ENCODE data around the gene EPN2.

GRCh38 chr17:19377602-19378415 lies 140.6 kb downstream of the EPN2 start:
- no peak for TF ChIP-seq EZH2 (IDR thresholded peaks at IDR 0.05; ENCODE audit: borderline replicate concordance, insufficient read depth, low read length, poor library complexity, severe bottlenecking)
- TF ChIP-seq TAF1 (IDR thresholded peaks at IDR 0.05; ENCODE audit: low read depth), result peak; percentile 79
- TF ChIP-seq, protein P1, sequence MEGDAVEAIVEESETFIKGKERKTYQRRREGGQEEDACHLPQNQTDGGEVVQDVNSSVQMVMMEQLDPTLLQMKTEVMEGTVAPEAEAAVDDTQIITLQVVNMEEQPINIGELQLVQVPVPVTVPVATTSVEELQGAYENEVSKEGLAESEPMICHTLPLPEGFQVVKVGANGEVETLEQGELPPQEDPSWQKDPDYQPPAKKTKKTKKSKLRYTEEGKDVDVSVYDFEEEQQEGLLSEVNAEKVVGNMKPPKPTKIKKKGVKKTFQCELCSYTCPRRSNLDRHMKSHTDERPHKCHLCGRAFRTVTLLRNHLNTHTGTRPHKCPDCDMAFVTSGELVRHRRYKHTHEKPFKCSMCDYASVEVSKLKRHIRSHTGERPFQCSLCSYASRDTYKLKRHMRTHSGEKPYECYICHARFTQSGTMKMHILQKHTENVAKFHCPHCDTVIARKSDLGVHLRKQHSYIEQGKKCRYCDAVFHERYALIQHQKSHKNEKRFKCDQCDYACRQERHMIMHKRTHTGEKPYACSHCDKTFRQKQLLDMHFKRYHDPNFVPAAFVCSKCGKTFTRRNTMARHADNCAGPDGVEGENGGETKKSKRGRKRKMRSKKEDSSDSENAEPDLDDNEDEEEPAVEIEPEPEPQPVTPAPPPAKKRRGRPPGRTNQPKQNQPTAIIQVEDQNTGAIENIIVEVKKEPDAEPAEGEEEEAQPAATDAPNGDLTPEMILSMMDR (IDR thresholded peaks at IDR 0.05; ENCODE audit: poor library complexity, severe bottlenecking), result peak; percentile 51
- TF ChIP-seq POLR2AphosphoS5 (IDR thresholded peaks at IDR 0.05), result peak; percentile 59
- peak; percentile 45 for TF ChIP-seq EP300 (conservative IDR thresholded peaks at IDR 0.05; ENCODE audit: poor library complexity, severe bottlenecking)
- TF ChIP-seq MXI1 (conservative IDR thresholded peaks at IDR 0.05; ENCODE audit: poor library complexity, severe bottlenecking), result peak; percentile 58
- TF ChIP-seq, protein P2, sequence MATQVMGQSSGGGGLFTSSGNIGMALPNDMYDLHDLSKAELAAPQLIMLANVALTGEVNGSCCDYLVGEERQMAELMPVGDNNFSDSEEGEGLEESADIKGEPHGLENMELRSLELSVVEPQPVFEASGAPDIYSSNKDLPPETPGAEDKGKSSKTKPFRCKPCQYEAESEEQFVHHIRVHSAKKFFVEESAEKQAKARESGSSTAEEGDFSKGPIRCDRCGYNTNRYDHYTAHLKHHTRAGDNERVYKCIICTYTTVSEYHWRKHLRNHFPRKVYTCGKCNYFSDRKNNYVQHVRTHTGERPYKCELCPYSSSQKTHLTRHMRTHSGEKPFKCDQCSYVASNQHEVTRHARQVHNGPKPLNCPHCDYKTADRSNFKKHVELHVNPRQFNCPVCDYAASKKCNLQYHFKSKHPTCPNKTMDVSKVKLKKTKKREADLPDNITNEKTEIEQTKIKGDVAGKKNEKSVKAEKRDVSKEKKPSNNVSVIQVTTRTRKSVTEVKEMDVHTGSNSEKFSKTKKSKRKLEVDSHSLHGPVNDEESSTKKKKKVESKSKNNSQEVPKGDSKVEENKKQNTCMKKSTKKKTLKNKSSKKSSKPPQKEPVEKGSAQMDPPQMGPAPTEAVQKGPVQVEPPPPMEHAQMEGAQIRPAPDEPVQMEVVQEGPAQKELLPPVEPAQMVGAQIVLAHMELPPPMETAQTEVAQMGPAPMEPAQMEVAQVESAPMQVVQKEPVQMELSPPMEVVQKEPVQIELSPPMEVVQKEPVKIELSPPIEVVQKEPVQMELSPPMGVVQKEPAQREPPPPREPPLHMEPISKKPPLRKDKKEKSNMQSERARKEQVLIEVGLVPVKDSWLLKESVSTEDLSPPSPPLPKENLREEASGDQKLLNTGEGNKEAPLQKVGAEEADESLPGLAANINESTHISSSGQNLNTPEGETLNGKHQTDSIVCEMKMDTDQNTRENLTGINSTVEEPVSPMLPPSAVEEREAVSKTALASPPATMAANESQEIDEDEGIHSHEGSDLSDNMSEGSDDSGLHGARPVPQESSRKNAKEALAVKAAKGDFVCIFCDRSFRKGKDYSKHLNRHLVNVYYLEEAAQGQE (IDR thresholded peaks at IDR 0.05; ENCODE audit: borderline replicate concordance), result no peak
